CD14-positive monocyte (primary cell): Measurements from ENCODE around the gene DCDC2. TPM values are rescaled to one million over a fixed set of nuclear protein-coding genes. Genes with fewer than 3 reads are reported as not detected.
"Not testable (repeated sequence)": the region's sequence is repeated elsewhere in the genome, so short reads cannot be mapped to it uniquely, and the experiment has no call there.

ENCODE experiments used
- DNase-seq, 3 donors: peaks; one replicate each; pipeline ENCODE4 v3.0.0-alpha.2; 2011 to 2022
- H2AFZ ChIP-seq: 2 replicates; pipeline ENCODE4 v1.6.0; 2012; ENCODE audit warnings: mild to moderate bottlenecking, low read depth, low read length, inconsistent platforms; ENCODE audit not compliant: insufficient read depth, poor library complexity, severe bottlenecking
- H3K27ac ChIP-seq, 2 donors: 1 replicate in 1 of 2; 2 replicates in 1 of 2; pipeline ENCODE4 v1.5.1; 2012 to 2013; ENCODE audit warnings: low read length in 2 of 2, control low read depth in 1 of 2, inconsistent platforms in 1 of 2, low read depth in 1 of 2, mild to moderate bottlenecking in 1 of 2
- H3K27me3 ChIP-seq, 2 donors: one replicate each; pipeline versions ENCODE4 v1.6.0 to v1.6.1; 2011 to 2013; ENCODE audit warnings: low read length in 2 of 2; ENCODE audit not compliant: control insufficient read depth in 2 of 2, insufficient read depth in 2 of 2
- H3K36me3 ChIP-seq, 2 donors: replicated peaks in 1 of 2; 1 replicate in 1 of 2; 2 replicates in 1 of 2; pipeline versions ENCODE4 v1.5.1 to v1.6.1; 2012 to 2013; ENCODE audit warnings: low read length in 2 of 2, control low read depth in 1 of 2, inconsistent platforms in 1 of 2, mild to moderate bottlenecking in 1 of 2; ENCODE audit not compliant: insufficient read depth in 2 of 2, control insufficient read depth in 1 of 2
- H3K4me1 ChIP-seq, 2 donors: 1 replicate in 1 of 2; 2 replicates in 1 of 2; pipeline versions ENCODE4 v1.5.1 to v1.6.1; 2012 to 2013; ENCODE audit warnings: low read length in 2 of 2, control low read depth in 1 of 2, inconsistent platforms in 1 of 2, mild to moderate bottlenecking in 1 of 2, moderate library complexity in 1 of 2; ENCODE audit not compliant: insufficient read depth in 2 of 2, control insufficient read depth in 1 of 2
- H3K4me2 ChIP-seq: replicated peaks from 2 replicates; pipeline ENCODE3; 2012; ENCODE audit warnings: low read length, moderate library complexity, mild to moderate bottlenecking; ENCODE audit not compliant: poor library complexity, severe bottlenecking; ENCODE audit errors: extremely low read depth
- H3K4me3 ChIP-seq, 3 experiments: fragments of 200-600 bp in 1 of 3; sonication (generic) in 1 of 3; replicated peaks in 1 of 3; 1 replicate in 2 of 3; 2 replicates in 1 of 3; pipeline ENCODE4 v1.5.1; 2011 to 2013; ENCODE audit warnings: low read length in 3 of 3, mild to moderate bottlenecking in 3 of 3, control low read depth in 2 of 3, low read depth in 2 of 3, inconsistent platforms in 1 of 3, moderate library complexity in 1 of 3
- H3K79me2 ChIP-seq: 2 replicates; pipeline ENCODE4 v1.6.0; 2012; ENCODE audit warnings: mild to moderate bottlenecking, control low read depth, inconsistent platforms, low read length, moderate library complexity; ENCODE audit not compliant: insufficient read depth
- H3K9ac ChIP-seq: 2 replicates; pipeline ENCODE4 v1.6.0; 2017; ENCODE audit warnings: low read length, mild to moderate bottlenecking; ENCODE audit not compliant: insufficient read depth, poor library complexity, severe bottlenecking
- H3K9me3 ChIP-seq, 2 donors: replicated peaks in 1 of 2; 1 replicate in 1 of 2; 2 replicates in 1 of 2; pipeline versions ENCODE4 v1.5.1 to v1.6.1; 2012 to 2013; ENCODE audit warnings: low read length in 2 of 2, control low read depth in 1 of 2; ENCODE audit not compliant: control insufficient read depth in 1 of 2, insufficient read depth in 1 of 2
- H4K20me1 ChIP-seq: 2 replicates; pipeline ENCODE4 v1.6.0; 2012; ENCODE audit warnings: mild to moderate bottlenecking, low read length, control low read depth, moderate library complexity; ENCODE audit not compliant: insufficient read depth
- H3K27ac Mint-ChIP-seq, 7 donors: one replicate each; pipeline ENCODE4 v1.8.0; 2020; ENCODE audit warnings: mild to moderate bottlenecking in 7 of 7, mixed read lengths in 7 of 7, moderate library complexity in 6 of 7, inconsistent platforms in 2 of 7
- H3K27me3 Mint-ChIP-seq, 3 donors: one replicate each; pipeline ENCODE4 v1.8.0; 2021 to 2022; ENCODE audit warnings: low read depth in 3 of 3, mild to moderate bottlenecking in 3 of 3, mixed read lengths in 3 of 3, moderate library complexity in 3 of 3, inconsistent platforms in 1 of 3
- H3K36me3 Mint-ChIP-seq, 2 donors: one replicate each; pipeline ENCODE4 v1.8.0; 2020; ENCODE audit warnings: mixed read lengths in 2 of 2, inconsistent platforms in 1 of 2, mild to moderate bottlenecking in 1 of 2
- H3K4me1 Mint-ChIP-seq: one replicate; pipeline ENCODE4 v1.8.0; 2020; ENCODE audit warnings: mild to moderate bottlenecking, mixed read lengths
- H3K4me3 Mint-ChIP-seq, 2 donors: one replicate each; pipeline ENCODE4 v1.8.0; 2020; ENCODE audit warnings: mild to moderate bottlenecking in 2 of 2, mixed read lengths in 2 of 2, moderate library complexity in 1 of 2
- H3K9me3 Mint-ChIP-seq, 7 donors: one replicate each; pipeline ENCODE4 v1.8.0; 2020 to 2022; ENCODE audit warnings: mixed read lengths in 7 of 7, mild to moderate bottlenecking in 6 of 7, moderate library complexity in 6 of 7, inconsistent platforms in 2 of 7
- CTCF ChIP-seq: fragments of 200-600 bp; IDR thresholded peaks from one replicate; pipeline ENCODE4 v1.8.0; 2022; ENCODE audit warnings: antibody characterized with exemption, mild to moderate bottlenecking
- WGBS: methylation state at CpG from one replicate; pipeline ENCODE4 v1.1.5; 2013; ENCODE audit warnings: missing lambda C conversion rate; ENCODE audit not compliant: insufficient coverage; 5-methylcytosine and 5-hydroxymethylcytosine counted together
- intact Hi-C, 2 donors: fragments of 100-400 bp; cut with micrococcal nuclease; formaldehyde crosslinking; loops; one replicate each; pipeline versions ENCODE4 v1.15.0 to v1.15.1; 2023
- polyA plus RNA-seq, 3 donors: library from polyadenylated mRNA; depleted of rRNA in 1 of 3; unstranded in 2 of 3; stranded (reverse) in 1 of 3; fragments of 300-500 nt in 2 of 3; fragments of >200 nt in 1 of 3; fragmentation: Illumina TruSeq in 2 of 3; gene quantifications; 1 replicate in 2 of 3; 2 replicates in 1 of 3; pipeline ENCODE4 v1.2.3, GENCODE V29; 2012 to 2021

DCDC2 gene
- polyA plus RNA-seq, 3 donors = not detected

GRCh38 chr6:24382891-24383494 is 25.1 kb upstream of the DCDC2 start:
- H3K79me2 ChIP-seq, H3K4me1 ChIP-seq, H3K36me3 ChIP-seq, H3K27ac ChIP-seq, H2AFZ ChIP-seq, H3K4me3 ChIP-seq, H4K20me1 ChIP-seq, H3K4me1 Mint-ChIP-seq, H3K27me3 Mint-ChIP-seq, H3K4me2 ChIP-seq, H3K36me3 Mint-ChIP-seq, H3K9ac ChIP-seq, H3K9me3 Mint-ChIP-seq, H3K27me3 ChIP-seq, H3K4me3 Mint-ChIP-seq, H3K27ac Mint-ChIP-seq, DNase-seq, intact Hi-C loops, H3K9me3 ChIP-seq: not testable (repeated sequence)
- WGBS = no CpG with 5 or more reads among the region's 9 CpGs

GRCh38 chr6:24382220-24382540 is 24.3 kb upstream of the DCDC2 start:
- Histone ChIP-seq H3K9ac (no peak overlapping the region), H3K4me3 (no peak overlapping the region), H3K4me1 (no peaks in the 10 kb centered on the region), H4K20me1 (no peaks in the 10 kb centered on the region), H3K36me3 (no peaks in the 10 kb centered on the region), H3K9me3 (no peaks in the 10 kb centered on the region), H3K27ac (no peak overlapping the region), H3K4me2 (no peak overlapping the region), H3K79me2 (no peaks in the 10 kb centered on the region), H3K27me3 (no peaks in the 10 kb centered on the region), H2AFZ (no peak overlapping the region)
- intact Hi-C loops = no loop called here
- DNase-seq = no peak
- WGBS = no CpG with 5 or more reads among the region's 1 CpG
- H3K4me1 Mint-ChIP-seq = no peaks in the 10 kb centered on the region
- H3K36me3 Mint-ChIP-seq = no peaks in the 10 kb centered on the region
- H3K9me3 Mint-ChIP-seq = peaks cover 0 to 3% (median 2%) of the 10 kb centered on the region in 7 donors
- H3K27me3 Mint-ChIP-seq = peaks cover 2 to 6% (median 6%) of the 10 kb centered on the region in 3 donors
- TF ChIP-seq CTCF = no peak
- no peak overlapping the region for H3K27ac Mint-ChIP-seq
- no peak overlapping the region for H3K4me3 Mint-ChIP-seq
